ENCODE results near the gene MED12L. TPM values are rescaled to one million over a fixed set of nuclear protein-coding genes. Genes with fewer than 3 reads are reported as not detected.

The MED12L gene
- total RNA-seq, 1 experiment from 2014 or later = 3.0 TPM

GRCh38 chr3:151468284-151468917 is 382.9 kb downstream of the MED12L start:
- no peaks in the 10 kb centered on the region for H4K20me1 ChIP-seq (ENCODE audit: insufficient read depth)
- no peak overlapping the region for H3K27ac ChIP-seq
- BruUV-seq (replicated peaks) = no TSS peak
- no peaks in the 10 kb centered on the region for H3F3A ChIP-seq (ENCODE audit: insufficient read depth, low read depth)
- ChIA-PET CTCF (interaction anchor here (0.6 kb wide), 2 partner anchors 9 to 369 kb away, joined by 3 to 4 read pairs; no protein-coding TSS in a partner anchor), POLR2A (ENCODE audit: unreplicated experiment) (no interaction called here)
- H2AFZ ChIP-seq = peak overlapping the region; percentile 8; the same call in 1 of the 2 replicates
- peak; percentile 40 to 43 for DNase-seq
- H3K9me3 ChIP-seq (ENCODE audit: insufficient read depth, low read depth) = no peaks in the 10 kb centered on the region
- no peaks in the 10 kb centered on the region for H3K36me3 ChIP-seq (ENCODE audit: low read depth)
- no peak overlapping the region for H3K4me3 ChIP-seq
- no peaks in the 10 kb centered on the region for H3K9me2 ChIP-seq (ENCODE audit: insufficient read depth)
- H3K79me2 ChIP-seq (ENCODE audit: low read depth) = no peaks in the 10 kb centered on the region
- no peak overlapping the region for H3K4me2 ChIP-seq
- H3K27me3 ChIP-seq (ENCODE audit: insufficient read depth, low read depth) = no peaks in the 10 kb centered on the region
- TF ChIP-seq EZH2 (IDR thresholded peaks at IDR 0.05; ENCODE audit: low read depth) = no peak
- TF ChIP-seq CTCF (conservative IDR thresholded peaks at IDR 0.05) = peak; percentile 96
- H3K4me1 ChIP-seq (replicated peaks; ENCODE audit: insufficient read depth) = no peaks in the 10 kb centered on the region
- intact Hi-C loops (cut with micrococcal nuclease; ENCODE audit: unreplicated experiment) = loop anchor here (1.0 to 10.0 kb wide), 3 partner anchors 174 to 371 kb away; no protein-coding TSS in a partner anchor

GRCh38 chr3:151476344-151477018 is 391.0 kb downstream of the MED12L start:
- no peak for TF ChIP-seq CTCF (conservative IDR thresholded peaks at IDR 0.05)
- no peak for TF ChIP-seq EZH2 (IDR thresholded peaks at IDR 0.05; ENCODE audit: low read depth)
- ChIA-PET POLR2A (ENCODE audit: unreplicated experiment) (no interaction called here), CTCF (no interaction called here)
- H3K79me2 ChIP-seq (ENCODE audit: low read depth) = no peaks in the 10 kb centered on the region
- no peaks in the 10 kb centered on the region for H3K9me2 ChIP-seq (ENCODE audit: insufficient read depth)
- H3K4me3 ChIP-seq = no peak overlapping the region
- peaks cover 20% of the 10 kb centered on the region for H3K4me1 ChIP-seq (replicated peaks; ENCODE audit: insufficient read depth)
- intact Hi-C loops (cut with micrococcal nuclease; ENCODE audit: unreplicated experiment) = no loop called here
- no peaks in the 10 kb centered on the region for H3K27me3 ChIP-seq (ENCODE audit: insufficient read depth, low read depth)
- no peak for DNase-seq
- H3K36me3 ChIP-seq (ENCODE audit: low read depth) = no peaks in the 10 kb centered on the region
- no TSS peak for BruUV-seq (replicated peaks)
- H3K9me3 ChIP-seq (ENCODE audit: insufficient read depth, low read depth) = no peaks in the 10 kb centered on the region
- H4K20me1 ChIP-seq (ENCODE audit: insufficient read depth) = no peaks in the 10 kb centered on the region
- H3F3A ChIP-seq (ENCODE audit: insufficient read depth, low read depth) = no peaks in the 10 kb centered on the region
- H2AFZ ChIP-seq = no peak overlapping the region
- no peak overlapping the region for H3K27ac ChIP-seq
- no peak overlapping the region for H3K4me2 ChIP-seq

- H3K4me3 ChIP-seq = no peak overlapping the region
- intact Hi-C loops (cut with micrococcal nuclease; ENCODE audit: unreplicated experiment) = no loop called here
- CTCF ChIA-PET = no interaction called here
- H3K4me2 ChIP-seq = peak overlapping the region; percentile 53
- no peak for TF ChIP-seq CTCF (conservative IDR thresholded peaks at IDR 0.05)
- TF ChIP-seq EZH2 (IDR thresholded peaks at IDR 0.05; ENCODE audit: low read depth) = no peak
- H3K27ac ChIP-seq = no peak overlapping the region
- H3K4me1 ChIP-seq (replicated peaks; ENCODE audit: insufficient read depth) = peaks cover 20% of the 10 kb centered on the region
- no peaks in the 10 kb centered on the region for H3K27me3 ChIP-seq (ENCODE audit: insufficient read depth, low read depth)
- no peaks in the 10 kb centered on the region for H4K20me1 ChIP-seq (ENCODE audit: insufficient read depth)
- no peaks in the 10 kb centered on the region for H3K79me2 ChIP-seq (ENCODE audit: low read depth)
- DNase-seq = peak; percentile 46 to 51
- no peaks in the 10 kb centered on the region for H3F3A ChIP-seq (ENCODE audit: insufficient read depth, low read depth)
- no peak overlapping the region for H2AFZ ChIP-seq
- H3K9me3 ChIP-seq (ENCODE audit: insufficient read depth, low read depth) = no peaks in the 10 kb centered on the region; the same call in 1 of the 2 replicates
- no TSS peak for BruUV-seq (replicated peaks)
- POLR2A ChIA-PET (ENCODE audit: unreplicated experiment) = no interaction called here
- H3K36me3 ChIP-seq (ENCODE audit: low read depth) = no peaks in the 10 kb centered on the region
- no peaks in the 10 kb centered on the region for H3K9me2 ChIP-seq (ENCODE audit: insufficient read depth)
Observed at GRCh38 chr3:151477591-151478334, 392.3 kb downstream of the MED12L start.
